ENCODE data around the gene LHPP.

Gene LHPP

GRCh38 chr10:124655191-124656112 lies 193.8 kb downstream of the LHPP start:
- no peak for TF ChIP-seq CTCF (IDR thresholded peaks at IDR 0.05)
- Histone ChIP-seq H3K27ac (peak overlapping the region; percentile 99), H3K27me3 (no peaks in the 10 kb centered on the region), H3K36me3 (no peaks in the 10 kb centered on the region), H3K4me1 (ENCODE audit: control insufficient read depth in 1 of 2, insufficient read depth in 1 of 2, low read depth in 1 of 2, low read length in 1 of 2) (peaks cover 68% of the 10 kb centered on the region in 2 experiments), H3K9me3 (no peaks in the 10 kb centered on the region), H3K4me3 (ENCODE audit: low read depth in 1 of 2, low read length in 1 of 2) (no peak overlapping the region)

GRCh38 chr10:124656113-124656490 lies 194.5 kb downstream of the LHPP start:
- Histone ChIP-seq H3K4me1 (ENCODE audit: control insufficient read depth in 1 of 2, insufficient read depth in 1 of 2, low read depth in 1 of 2, low read length in 1 of 2) (peaks cover 61% of the 10 kb centered on the region in 2 experiments), H3K27ac (peak overlapping the region; percentile 99), H3K36me3 (no peaks in the 10 kb centered on the region), H3K4me3 (ENCODE audit: low read depth in 1 of 2, low read length in 1 of 2) (no peak overlapping the region), H3K27me3 (no peaks in the 10 kb centered on the region), H3K9me3 (no peaks in the 10 kb centered on the region)
- TF ChIP-seq CTCF (IDR thresholded peaks at IDR 0.05) = no peak

- peak overlapping the region; percentile 99 for H3K27ac ChIP-seq
- TF ChIP-seq CTCF (IDR thresholded peaks at IDR 0.05) = no peak
- H3K9me3 ChIP-seq = no peaks in the 10 kb centered on the region
- no peaks in the 10 kb centered on the region for H3K36me3 ChIP-seq
- peaks cover 57% of the 10 kb centered on the region in 2 experiments for H3K4me1 ChIP-seq (ENCODE audit: control insufficient read depth in 1 of 2, insufficient read depth in 1 of 2, low read depth in 1 of 2, low read length in 1 of 2)
- no peak overlapping the region for H3K4me3 ChIP-seq (ENCODE audit: low read depth in 1 of 2, low read length in 1 of 2)
- H3K27me3 ChIP-seq = no peaks in the 10 kb centered on the region
Observed at GRCh38 chr10:124656541-124656940, 194.9 kb downstream of the LHPP start.

GRCh38 chr10:124657806-124658205 lies 196.2 kb downstream of the LHPP start:
- Histone ChIP-seq H3K27me3 (no peaks in the 10 kb centered on the region), H3K4me1 (ENCODE audit: control insufficient read depth in 1 of 2, insufficient read depth in 1 of 2, low read depth in 1 of 2, low read length in 1 of 2) (peaks cover 48 to 49% of the 10 kb centered on the region in 2 experiments), H3K36me3 (peaks cover 4% of the 10 kb centered on the region), H3K9me3 (no peaks in the 10 kb centered on the region), H3K27ac (peak overlapping the region; percentile 76), H3K4me3 (ENCODE audit: low read depth in 1 of 2, low read length in 1 of 2) (no peak overlapping the region)
- TF ChIP-seq CTCF (IDR thresholded peaks at IDR 0.05) = no peak

GRCh38 chr10:124658591-124659242 lies 197.1 kb downstream of the LHPP start:
- H3K36me3 ChIP-seq = peaks cover 7% of the 10 kb centered on the region
- H3K9me3 ChIP-seq = no peaks in the 10 kb centered on the region
- H3K4me1 ChIP-seq (ENCODE audit: control insufficient read depth in 1 of 2, insufficient read depth in 1 of 2, low read depth in 1 of 2, low read length in 1 of 2) = peaks cover 46 to 48% of the 10 kb centered on the region in 2 experiments
- H3K27ac ChIP-seq = peak overlapping the region; percentile 76
- H3K27me3 ChIP-seq = no peaks in the 10 kb centered on the region
- no peak overlapping the region for H3K4me3 ChIP-seq (ENCODE audit: low read depth in 1 of 2, low read length in 1 of 2)
- no peak for TF ChIP-seq CTCF (IDR thresholded peaks at IDR 0.05)
